ENCODE measurements around the gene SLC37A1.
"Not testable (repeated sequence)": the region's sequence is repeated elsewhere in the genome, so short reads cannot be mapped to it uniquely, and the experiment has no call there.

SLC37A1 gene

DNA sequence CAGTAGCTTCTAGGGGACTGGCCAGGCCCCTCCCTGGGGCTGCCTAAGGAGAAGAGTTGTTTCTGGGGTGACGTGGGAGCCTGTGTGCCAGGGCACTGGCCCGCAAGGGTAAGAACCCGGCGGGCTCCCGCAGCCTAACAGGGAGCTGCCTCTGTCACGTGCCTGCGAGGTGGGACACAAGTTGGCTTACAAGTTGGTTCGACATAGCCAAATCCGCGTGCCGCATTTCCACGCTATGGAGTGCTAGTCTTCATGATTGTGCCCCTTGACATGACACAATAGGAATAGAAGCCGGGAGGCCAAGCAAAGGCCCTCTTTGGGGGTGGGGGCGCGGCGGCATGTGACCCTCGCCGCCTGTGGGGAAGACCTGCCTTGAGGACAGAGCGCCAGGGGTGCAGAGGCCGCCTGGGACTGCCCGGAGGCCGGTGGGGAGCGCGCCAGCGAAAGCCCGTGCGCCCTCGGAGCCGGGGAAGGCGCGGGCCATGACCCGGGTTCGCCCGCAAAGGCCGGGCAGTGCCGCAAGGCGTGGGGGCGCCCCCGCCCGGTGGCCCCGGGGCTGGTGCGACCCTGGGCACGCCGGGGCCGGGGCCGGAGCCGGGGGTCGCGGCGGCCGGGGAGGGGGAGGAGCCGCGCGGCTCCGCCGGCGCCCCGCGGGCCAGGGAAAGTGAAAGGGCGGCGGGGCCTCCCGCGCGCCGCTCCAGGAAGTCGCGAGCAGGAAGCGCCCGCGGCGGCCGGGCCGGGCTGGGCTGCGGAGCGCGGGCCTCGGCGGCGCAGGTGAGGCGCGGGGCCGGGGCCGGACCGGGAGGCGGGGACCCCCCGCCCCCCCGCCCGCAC, at the start of gene SLC37A1:
SLC37A1 (plus strand) TSS at position 702 of the 834 bp plus-strand sequence. CDS start 4,603 bp downstream, outside the sequence.
- TF ChIP-seq GATA1 (IDR thresholded peaks at IDR 0.05; ENCODE audit: low read depth, low read length) (no peak), POLR2A (IDR thresholded peaks at IDR 0.05; ENCODE audit: low read length) (no peak)
- peak in 1 of 2 experiments; percentile 30 for DNase-seq

DNA sequence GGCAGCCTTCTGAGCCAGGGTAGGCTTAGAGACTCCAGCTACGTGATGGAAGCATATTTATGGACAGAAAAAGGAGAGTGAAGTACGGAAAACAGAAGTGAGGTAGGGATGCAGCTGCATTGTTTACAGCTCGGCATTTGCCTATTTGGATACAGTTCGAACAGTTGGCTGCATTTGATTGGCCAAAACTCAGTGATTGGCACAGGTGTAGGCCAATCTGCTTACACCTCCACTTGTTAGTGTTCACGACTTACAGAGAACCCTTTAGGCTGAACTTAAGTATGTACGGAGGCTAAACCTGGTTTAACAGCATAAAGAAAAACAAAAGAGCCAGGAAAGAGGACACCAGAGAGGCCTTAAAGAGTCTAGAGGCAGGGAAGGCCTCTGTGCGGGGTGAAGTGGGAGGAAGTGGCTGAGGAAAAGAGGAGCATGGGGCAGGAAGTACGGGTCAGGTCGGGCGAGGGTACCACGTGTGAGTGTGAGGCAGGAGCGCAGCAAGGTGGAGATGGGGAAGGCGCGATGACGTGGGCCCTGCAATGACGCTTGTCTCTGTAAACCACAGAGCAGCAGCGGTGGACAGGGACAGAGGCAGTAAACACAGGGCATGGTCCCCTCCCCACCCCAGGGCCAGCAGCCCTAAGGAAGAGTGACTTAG, 49.7 kb upstream of the SLC37A1 start:
- TF ChIP-seq GATA1 (IDR thresholded peaks at IDR 0.05; ENCODE audit: low read depth, low read length) = no peak
- no peak for TF ChIP-seq POLR2A (IDR thresholded peaks at IDR 0.05; ENCODE audit: low read length)
- peak; percentile 69 to 73 for DNase-seq

DNA sequence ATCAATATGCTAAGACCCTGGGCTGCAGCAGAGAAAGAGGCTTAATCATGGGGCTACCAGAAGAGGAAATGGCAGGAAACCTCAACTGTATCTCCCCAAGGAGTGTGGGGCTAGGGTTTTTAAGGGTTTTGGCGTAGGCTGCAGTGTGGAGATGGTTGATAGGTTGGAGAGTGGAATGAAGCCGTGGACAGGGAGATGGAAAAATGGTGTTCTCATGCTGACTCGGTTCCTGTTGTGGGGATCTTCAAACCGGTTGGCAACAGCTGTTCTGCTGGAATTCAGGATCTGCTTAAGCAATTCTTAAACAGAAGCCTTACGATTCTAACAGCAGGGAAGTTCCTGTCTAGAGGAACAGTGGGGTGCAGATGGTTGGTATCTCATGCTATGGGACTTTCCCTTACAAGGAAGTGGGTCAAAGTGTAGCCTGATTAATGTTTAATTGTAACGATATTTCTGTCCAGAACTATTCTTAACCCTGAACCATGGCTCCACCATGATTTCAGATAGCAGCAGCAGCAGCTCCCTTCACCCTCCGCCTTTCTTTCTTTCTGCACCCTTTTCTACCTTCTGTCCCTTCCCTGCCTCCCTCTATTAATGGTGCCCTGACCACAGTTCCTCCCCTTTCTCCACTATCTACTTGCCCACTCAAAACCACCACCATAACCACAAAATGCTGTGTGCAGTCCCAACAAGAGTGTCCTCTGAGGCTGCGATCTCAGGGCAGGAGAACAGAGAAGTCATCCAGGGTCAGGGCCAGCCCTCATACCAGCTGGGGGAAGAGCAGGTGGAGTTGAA, 48.4 kb upstream of the SLC37A1 start:
- peak in 1 of 2 experiments; percentile 10 for DNase-seq
- TF ChIP-seq GATA1 (IDR thresholded peaks at IDR 0.05; ENCODE audit: low read depth, low read length) = no peak
- no peak for TF ChIP-seq POLR2A (IDR thresholded peaks at IDR 0.05; ENCODE audit: low read length)

DNA sequence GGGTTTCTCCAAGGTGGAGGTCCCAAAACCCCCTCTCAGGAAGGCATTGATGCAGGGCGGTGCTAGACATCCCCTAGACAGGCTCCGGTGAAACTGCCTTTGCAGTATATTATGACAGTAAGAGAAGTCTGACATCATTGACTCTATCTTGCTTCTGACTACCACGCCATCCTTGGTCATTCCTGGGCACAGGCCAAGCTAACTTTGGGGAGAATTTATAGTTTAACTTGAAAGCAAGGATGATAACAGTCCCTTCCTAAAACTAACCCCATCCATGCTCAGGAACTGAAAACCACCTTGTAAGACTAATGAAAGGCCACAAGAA, 47.9 kb upstream of the SLC37A1 start:
- TF ChIP-seq GATA1 (IDR thresholded peaks at IDR 0.05; ENCODE audit: low read depth, low read length) = no peak
- TF ChIP-seq POLR2A (IDR thresholded peaks at IDR 0.05; ENCODE audit: low read length) = no peak
- no peak for DNase-seq

DNA sequence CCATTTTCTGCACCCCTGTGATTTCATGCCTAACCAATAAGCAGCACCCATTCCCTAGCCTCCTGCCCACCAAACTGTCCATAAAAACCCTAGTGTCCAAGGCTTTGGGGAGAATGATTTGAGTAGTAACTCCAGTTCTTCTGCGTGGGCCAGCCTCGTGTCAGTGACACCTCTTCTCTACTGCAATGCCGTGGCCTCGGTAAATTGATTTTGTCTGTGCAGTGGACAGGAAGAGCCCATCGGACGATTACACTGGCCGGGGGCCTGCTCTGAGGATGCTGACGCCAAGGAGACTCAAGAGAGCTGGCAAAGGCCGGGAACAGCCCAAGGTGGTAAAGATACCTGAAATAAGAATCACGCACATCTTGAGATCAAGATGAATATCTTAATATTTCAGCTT, 47.0 kb upstream of the SLC37A1 start:
- TF ChIP-seq POLR2A (IDR thresholded peaks at IDR 0.05; ENCODE audit: low read length) (no peak), GATA1 (IDR thresholded peaks at IDR 0.05; ENCODE audit: low read depth, low read length) (no peak)
- DNase-seq = no peak

DNA sequence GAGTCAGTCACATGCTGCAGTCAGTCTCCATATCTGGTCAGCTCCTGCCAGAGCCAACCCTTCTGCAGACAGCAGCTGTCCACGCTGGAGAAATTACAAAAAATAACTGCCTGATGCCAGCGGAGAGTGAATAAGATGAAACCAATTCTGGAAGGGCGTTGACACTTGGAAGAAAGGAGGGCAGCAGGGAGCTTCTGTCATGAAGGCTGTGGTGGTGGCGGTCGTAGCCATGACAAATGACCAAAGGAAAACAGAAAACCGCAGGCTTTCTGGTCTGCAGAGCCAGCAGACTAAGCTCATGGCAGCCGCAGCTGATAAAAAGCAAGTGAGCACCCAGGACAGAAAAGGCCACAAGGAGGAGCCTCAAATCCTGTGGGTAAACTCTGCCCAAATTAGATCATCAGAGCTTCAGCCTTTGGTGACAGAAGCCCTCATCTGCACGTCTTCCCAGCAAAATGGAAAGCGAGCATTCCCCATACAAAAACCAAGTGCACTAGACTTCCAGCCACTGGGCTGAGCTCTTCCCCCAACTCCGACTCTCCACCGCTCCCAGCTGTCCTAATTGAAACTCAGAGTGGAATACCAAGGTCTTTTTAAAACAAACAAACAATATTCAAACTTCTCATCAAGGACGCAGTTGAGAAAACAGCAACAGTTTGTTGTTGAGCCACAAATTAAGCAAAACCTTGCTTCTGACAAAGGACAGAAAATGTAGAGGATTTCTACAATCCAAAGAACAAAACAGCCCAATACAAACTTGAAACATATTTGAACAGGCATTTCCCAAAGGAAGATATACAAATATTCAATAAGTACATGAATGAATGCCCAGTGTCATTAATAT, 46.3 kb upstream of the SLC37A1 start:
- TF ChIP-seq POLR2A (IDR thresholded peaks at IDR 0.05; ENCODE audit: low read length) (no peak), GATA1 (IDR thresholded peaks at IDR 0.05; ENCODE audit: low read depth, low read length) (no peak)
- DNase-seq = peak; percentile 40 to 47

GRCh38 chr21:42468491-42469131, 45.0 kb upstream of the SLC37A1 start:
- no peak for TF ChIP-seq POLR2A (IDR thresholded peaks at IDR 0.05; ENCODE audit: low read length)
- DNase-seq = peak in 1 of 2 experiments; percentile 10

GRCh38 chr21:42469272-42469671, 44.4 kb upstream of the SLC37A1 start:
- no peak for DNase-seq

GRCh38 chr21:42469726-42470125, 43.9 kb upstream of the SLC37A1 start:
- not testable (repeated sequence) for DNase-seq

More at GRCh38 chr21:42469272-42469671, 44.4 kb upstream of the SLC37A1 start:
- TF ChIP-seq GATA1 (IDR thresholded peaks at IDR 0.05; ENCODE audit: low read depth, low read length) = no peak
- TF ChIP-seq POLR2A (IDR thresholded peaks at IDR 0.05; ENCODE audit: low read length) = no peak

GRCh38 chr21:42471206-42471605, 42.4 kb upstream of the SLC37A1 start:
- no peak for DNase-seq
- no peak for TF ChIP-seq POLR2A (IDR thresholded peaks at IDR 0.05; ENCODE audit: low read length)
- no peak for TF ChIP-seq GATA1 (IDR thresholded peaks at IDR 0.05; ENCODE audit: low read depth, low read length)

GRCh38 chr21:42471716-42472330, 41.8 kb upstream of the SLC37A1 start:
- TF ChIP-seq POLR2A (IDR thresholded peaks at IDR 0.05; ENCODE audit: low read length) = no peak
- no peak for TF ChIP-seq GATA1 (IDR thresholded peaks at IDR 0.05; ENCODE audit: low read depth, low read length)
- no peak for DNase-seq

DNA sequence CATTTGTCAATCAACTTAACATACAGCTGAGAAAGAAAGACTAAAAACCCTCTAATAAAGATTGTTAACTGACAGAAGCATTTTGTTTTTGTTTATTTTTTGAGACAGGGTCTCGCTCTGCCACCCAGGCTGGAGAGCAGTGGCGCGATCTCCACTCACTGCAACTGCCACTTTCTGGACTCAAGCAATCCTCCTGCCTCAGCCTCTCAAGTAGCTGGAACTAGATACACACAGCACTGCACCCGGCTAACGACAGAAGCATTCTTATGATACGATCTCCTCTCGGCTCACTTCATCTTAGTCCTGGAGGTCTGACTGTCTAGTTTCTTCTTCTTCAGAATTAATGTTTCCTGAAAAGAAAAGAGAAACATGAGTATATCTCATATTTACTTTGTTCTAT, 41.1 kb upstream of the SLC37A1 start:
- DNase-seq = no peak
- TF ChIP-seq POLR2A (IDR thresholded peaks at IDR 0.05; ENCODE audit: low read length) (no peak), GATA1 (IDR thresholded peaks at IDR 0.05; ENCODE audit: low read depth, low read length) (no peak)

Data from erythroblast (primary cell).